CD4-positive, alpha-beta T cell treated with Interleukin-12 subunit alpha and Interleukin-12 subunit beta, for 1 hour (primary cell): ENCODE results near the gene IMMP2L.
"Not testable (repeated sequence)": the region's sequence is repeated elsewhere in the genome, so short reads cannot be mapped to it uniquely, and the experiment has no call there.

Experiments
- DNase-seq: peaks from one replicate; pipeline ENCODE4 v3.0.0-alpha.2; 2020

Gene IMMP2L

GRCh38 chr7:111450705-111451104 lies 111.6 kb downstream of the IMMP2L start:
- not testable (repeated sequence) for DNase-seq

GRCh38 chr7:111447502-111447901 lies 114.8 kb downstream of the IMMP2L start:
- DNase-seq: not testable (repeated sequence)

DNA sequence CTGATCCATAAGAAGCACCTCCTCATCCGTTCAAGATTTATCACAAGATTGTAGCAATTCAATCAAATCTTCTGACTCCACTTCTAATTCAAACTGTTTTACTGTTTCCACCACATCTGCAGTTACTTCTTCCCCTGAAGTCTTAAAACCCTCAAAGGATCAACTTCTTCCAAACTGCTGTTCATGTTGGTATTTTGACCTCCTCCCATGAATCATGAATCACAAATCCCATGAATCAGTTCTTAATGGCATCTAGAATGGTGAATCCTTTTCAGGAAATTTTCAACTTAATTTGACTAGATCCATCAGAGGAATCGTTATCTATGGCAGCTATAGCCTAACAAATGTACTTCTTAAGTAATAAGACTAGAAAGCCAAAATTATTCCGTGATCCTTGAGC lies 122.3 kb downstream of the IMMP2L start:
- no peak for DNase-seq

DNA sequence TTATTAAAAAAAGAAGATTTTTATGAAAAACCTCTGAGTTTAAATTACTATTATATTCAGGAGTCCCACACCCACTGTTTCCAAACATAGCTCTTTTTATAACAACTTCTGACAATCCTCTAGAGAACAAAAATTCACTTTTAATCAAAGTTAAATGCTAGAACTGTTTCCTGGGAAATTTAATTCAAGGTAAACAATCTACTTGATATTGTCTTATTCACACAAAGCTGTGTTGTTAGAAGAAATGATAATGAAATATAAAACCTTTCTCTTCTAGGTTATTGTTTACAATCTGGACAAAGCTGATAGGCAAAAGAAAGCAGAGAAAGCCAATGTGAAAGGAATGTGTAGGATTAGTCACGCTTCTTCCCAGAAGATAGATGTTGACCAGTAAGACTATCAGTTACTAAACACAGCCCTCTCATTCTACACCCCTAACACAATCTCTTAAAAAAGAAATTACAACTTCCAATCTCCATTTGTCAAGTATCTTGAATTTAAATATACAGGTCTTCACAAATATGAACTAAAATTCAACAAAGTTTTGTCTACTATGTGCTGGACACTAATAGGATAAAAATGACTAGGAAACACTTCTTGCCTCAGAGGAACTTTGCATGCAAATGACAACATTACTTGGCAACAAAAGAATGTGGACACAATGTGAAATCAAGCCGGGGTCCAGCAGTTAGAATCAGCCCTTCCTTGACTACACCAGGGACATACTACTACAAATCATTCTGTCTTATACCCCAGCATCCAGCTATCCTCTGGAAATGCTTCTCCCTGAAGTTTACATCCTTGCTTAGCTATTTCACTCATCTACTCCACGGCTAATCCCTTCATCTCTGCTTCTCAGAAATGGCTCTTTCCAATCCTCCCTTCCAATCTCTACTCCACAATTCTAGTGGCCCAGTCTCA lies 123.7 kb downstream of the IMMP2L start:
- no peak for DNase-seq

- DNase-seq: no peak
These were observed 124.6 kb downstream of the IMMP2L start for GRCh38 chr7:111437736-111438135.

DNA sequence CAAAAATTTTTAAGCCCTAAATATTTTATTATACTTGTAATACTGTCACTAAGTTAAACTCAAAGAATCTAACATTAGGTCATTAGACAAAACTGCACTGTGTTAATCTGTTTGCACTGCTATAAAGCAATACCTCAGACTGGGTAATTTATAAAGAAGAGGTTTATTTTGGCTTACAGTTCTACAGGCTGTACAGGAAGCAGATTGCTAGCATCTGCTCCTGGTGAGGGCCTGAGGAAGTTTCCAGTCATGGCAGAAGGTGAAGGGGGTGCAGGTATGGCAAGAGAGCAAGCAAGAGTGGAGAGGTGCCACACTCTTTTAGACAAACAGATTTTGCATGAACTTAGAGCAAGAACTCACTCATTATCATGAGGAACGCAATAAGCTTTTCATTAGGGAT lies 125.7 kb downstream of the IMMP2L start:
- DNase-seq: no peak

DNA sequence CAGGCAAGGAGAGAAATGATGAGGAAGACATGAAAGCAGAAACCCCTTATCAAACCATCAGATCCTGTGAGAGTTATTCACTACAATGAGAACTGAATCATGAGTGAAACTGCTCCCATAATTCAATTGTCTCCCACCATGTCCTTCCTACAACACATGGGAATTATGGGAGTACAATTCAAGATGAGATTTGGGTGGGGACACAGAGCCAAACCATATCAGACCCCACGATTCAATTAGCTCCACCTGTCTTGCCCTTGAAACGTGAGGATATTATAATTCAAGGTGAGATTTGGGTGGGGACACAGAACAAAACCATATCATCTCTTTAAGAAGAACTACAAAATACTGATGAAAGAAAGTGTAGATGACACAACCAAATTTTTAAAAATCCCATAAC lies 128.9 kb downstream of the IMMP2L start:
- DNase-seq: no peak

DNA sequence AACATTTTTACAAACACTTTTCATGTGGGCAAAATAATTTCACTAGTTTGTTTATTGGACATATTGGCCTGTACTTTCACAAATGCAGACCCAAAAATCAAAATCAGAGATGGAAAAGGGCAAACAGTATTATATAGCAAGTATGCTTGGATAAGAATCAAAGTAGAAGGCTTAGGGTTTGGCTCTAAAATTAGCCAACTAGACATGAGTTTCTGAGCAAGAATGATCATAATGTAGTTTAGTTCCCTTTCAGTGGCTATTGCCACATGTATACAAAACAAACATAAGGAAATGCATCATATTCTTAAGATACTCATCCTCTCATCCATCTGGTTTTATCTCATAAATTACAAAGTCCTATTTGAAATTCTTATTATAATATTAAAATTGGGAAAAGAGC lies 132.5 kb downstream of the IMMP2L start:
- DNase-seq: no peak

GRCh38 chr7:111424768-111425167 lies 137.5 kb downstream of the IMMP2L start:
- no peak for DNase-seq

GRCh38 chr7:111414374-111414773 lies 147.9 kb downstream of the IMMP2L start:
- no peak for DNase-seq

GRCh38 chr7:111413739-111414138 lies 148.6 kb downstream of the IMMP2L start:
- no peak for DNase-seq

- no peak for DNase-seq
These were observed 151.4 kb downstream of the IMMP2L start for GRCh38 chr7:111410899-111411298.

GRCh38 chr7:111409714-111410422 lies 152.4 kb downstream of the IMMP2L start:
- no peak for DNase-seq

DNA sequence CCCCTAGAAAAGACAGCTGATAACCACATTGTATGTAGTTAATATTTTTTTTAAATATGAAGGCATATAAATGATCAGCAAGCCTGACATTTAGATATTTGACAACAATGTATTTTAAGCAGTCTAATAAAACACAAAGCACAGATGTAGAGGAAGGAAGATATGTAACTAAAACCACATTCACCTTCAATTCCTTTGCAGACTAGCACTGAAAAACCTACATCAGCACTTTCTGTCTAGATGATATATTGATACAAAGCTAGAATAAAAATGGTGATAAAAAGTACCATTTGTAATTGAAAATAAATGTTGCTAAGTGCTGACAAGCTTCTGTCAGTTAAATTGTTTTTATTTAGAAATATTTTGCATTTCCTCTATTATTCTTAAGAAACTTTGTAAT lies 153.6 kb downstream of the IMMP2L start:
- DNase-seq: no peak

DNA sequence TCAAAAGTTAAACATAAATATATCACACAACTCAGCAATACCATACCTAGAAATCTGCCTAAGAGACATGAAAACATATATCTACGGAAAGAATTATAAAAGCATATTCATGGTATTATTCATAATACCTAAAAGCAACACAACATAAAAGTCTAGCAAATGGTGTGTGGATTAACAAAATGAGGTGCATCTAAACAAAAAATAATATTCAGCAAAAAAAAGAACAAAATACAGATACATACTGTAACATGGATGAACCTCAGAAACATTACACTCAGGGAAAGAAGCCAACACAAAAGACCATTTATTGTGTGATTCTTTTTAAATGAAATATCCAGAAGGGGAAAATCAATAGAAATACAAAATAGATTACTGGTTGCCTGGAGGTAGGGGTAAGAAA lies 155.0 kb downstream of the IMMP2L start:
- DNase-seq: no peak

- no peak for DNase-seq
These were observed 156.7 kb downstream of the IMMP2L start for GRCh38 chr7:111405621-111406020.

GRCh38 chr7:111401516-111401915 lies 160.8 kb downstream of the IMMP2L start:
- DNase-seq: no peak

DNA sequence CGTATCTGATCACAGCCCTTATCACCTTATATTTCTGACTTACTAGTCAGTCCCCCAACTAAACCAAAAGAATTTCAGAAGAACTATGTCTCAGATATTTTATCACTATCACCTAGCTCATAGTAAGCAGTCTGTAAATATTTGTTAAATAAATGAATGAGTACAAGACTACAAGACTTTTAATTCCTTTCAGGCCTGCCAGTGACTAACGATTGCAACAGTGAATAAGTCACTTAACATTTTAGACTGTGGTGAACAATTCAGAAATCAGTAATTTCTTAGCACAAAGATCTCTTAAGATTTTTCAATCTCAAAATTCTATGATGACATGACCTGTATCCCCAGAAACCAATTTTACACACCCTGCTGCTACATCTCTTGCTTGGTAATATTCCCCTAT lies 162.2 kb downstream of the IMMP2L start:
- no peak for DNase-seq

GRCh38 chr7:111394891-111395290 lies 167.4 kb downstream of the IMMP2L start:
- no peak for DNase-seq

DNA sequence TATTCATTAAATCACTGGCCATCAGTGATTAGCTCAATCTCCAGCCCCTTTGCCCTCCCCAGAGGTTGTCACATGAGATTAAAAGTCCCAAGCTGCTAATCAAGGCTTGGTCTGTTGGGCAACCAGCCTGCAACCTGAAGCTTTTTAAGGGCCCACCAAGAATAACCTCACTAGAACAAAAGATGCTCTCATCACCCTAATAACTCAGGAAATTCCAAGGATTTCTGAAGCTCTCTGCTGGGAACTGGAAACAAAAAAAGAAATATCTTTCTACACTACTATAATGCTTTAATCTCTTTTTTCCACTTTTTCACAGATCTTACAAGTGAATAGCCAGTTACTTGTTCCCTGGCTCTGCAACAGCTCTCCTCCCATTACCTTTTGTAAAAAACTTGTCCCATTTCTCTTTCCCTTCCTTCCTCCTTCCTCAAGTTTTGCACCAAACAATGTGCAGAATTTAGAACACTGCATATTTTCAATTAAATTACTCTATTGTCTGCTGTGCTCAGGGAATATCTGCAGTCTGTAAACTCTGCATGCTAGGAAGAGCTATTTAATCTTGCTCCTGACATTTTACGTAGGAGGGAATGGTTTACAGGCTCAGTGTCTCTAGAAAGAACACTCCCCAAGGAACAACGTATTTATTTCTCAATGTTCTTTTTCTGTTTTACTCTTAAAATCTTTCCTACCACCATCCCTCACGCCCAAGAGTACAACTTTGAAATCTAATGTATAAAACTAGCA lies 169.1 kb downstream of the IMMP2L start:
- DNase-seq: no peak

DNA sequence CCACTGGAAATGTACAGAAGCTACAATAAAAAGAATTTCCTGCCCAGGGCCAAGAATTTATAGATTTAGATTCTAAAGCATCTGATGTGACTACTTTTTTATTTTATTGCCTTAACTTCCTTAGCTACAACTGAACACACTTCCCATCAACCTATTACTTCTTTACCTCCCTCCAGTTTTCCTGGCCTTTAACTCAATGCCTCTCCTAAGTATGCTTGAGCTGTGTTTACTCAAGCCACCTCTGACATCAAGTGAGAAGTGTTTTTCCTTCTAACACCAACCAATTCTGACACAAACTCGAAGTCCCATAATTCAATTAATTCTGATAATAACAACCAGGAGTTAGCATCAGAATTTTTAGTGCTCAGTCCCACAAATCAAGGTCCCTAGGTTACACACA lies 170.0 kb downstream of the IMMP2L start:
- DNase-seq: no peak

- no peak for DNase-seq
These were observed 172.3 kb downstream of the IMMP2L start for GRCh38 chr7:111390000-111390399.

- no peak for DNase-seq
These were observed 173.4 kb downstream of the IMMP2L start for GRCh38 chr7:111388912-111389311.

GRCh38 chr7:111388016-111388415 lies 174.3 kb downstream of the IMMP2L start:
- no peak for DNase-seq
